Mucosa of stomach (tissue), 1 donor: ENCODE measurements around the gene YWHAQ.

Experiments used
- H3K27me3 ChIP-seq: one replicate; pipeline ENCODE4 v1.7.0; 2013; ENCODE audit warnings: mild to moderate bottlenecking, low read length; ENCODE audit not compliant: control insufficient read depth, insufficient read depth
- H3K36me3 ChIP-seq: one replicate; pipeline ENCODE4 v1.7.0; 2013; ENCODE audit warnings: low read length; ENCODE audit not compliant: control insufficient read depth, insufficient read depth
- H3K4me1 ChIP-seq: one replicate; pipeline ENCODE4 v1.7.0; 2013; ENCODE audit warnings: mild to moderate bottlenecking, low read length; ENCODE audit not compliant: control insufficient read depth, insufficient read depth
- H3K4me3 ChIP-seq: one replicate; pipeline ENCODE4 v1.7.0; 2013; ENCODE audit warnings: low read length
- H3K9ac ChIP-seq: one replicate; pipeline ENCODE4 v1.7.0; 2013; ENCODE audit warnings: mild to moderate bottlenecking, low read length, moderate library complexity
- H3K9me3 ChIP-seq: one replicate; pipeline ENCODE4 v1.7.0; 2013; ENCODE audit warnings: mild to moderate bottlenecking, low read length, moderate library complexity; ENCODE audit not compliant: control insufficient read depth
- donor health status: Pancreatic carcinoma.

Gene YWHAQ

GRCh38 chr2:9574331-9574730 is 56.5 kb downstream of the YWHAQ start:
- Histone ChIP-seq H3K27me3 (no peaks in the 10 kb centered on the region), H3K4me3 (no peak overlapping the region), H3K9ac (no peak overlapping the region), H3K36me3 (no peaks in the 10 kb centered on the region), H3K9me3 (no peaks in the 10 kb centered on the region), H3K4me1 (no peaks in the 10 kb centered on the region)

- Histone ChIP-seq H3K36me3 (no peaks in the 10 kb centered on the region), H3K4me3 (no peak overlapping the region), H3K27me3 (no peaks in the 10 kb centered on the region), H3K9ac (no peak overlapping the region), H3K4me1 (no peaks in the 10 kb centered on the region), H3K9me3 (no peaks in the 10 kb centered on the region)
Observed at GRCh38 chr2:9573840-9574239, 57.0 kb downstream of the YWHAQ start.

GRCh38 chr2:9573013-9573720 is 57.6 kb downstream of the YWHAQ start:
- no peaks in the 10 kb centered on the region for H3K9me3 ChIP-seq
- no peaks in the 10 kb centered on the region for H3K27me3 ChIP-seq
- no peak overlapping the region for H3K9ac ChIP-seq
- H3K4me1 ChIP-seq, result no peaks in the 10 kb centered on the region
- H3K4me3 ChIP-seq, result no peak overlapping the region
- H3K36me3 ChIP-seq, result no peaks in the 10 kb centered on the region

- Histone ChIP-seq H3K9me3 (no peaks in the 10 kb centered on the region), H3K4me1 (peaks cover 9% of the 10 kb centered on the region), H3K9ac (no peak overlapping the region), H3K4me3 (no peak overlapping the region), H3K36me3 (no peaks in the 10 kb centered on the region), H3K27me3 (no peaks in the 10 kb centered on the region)
Observed at GRCh38 chr2:9570182-9571060, 60.4 kb downstream of the YWHAQ start.

- Histone ChIP-seq H3K36me3 (no peaks in the 10 kb centered on the region), H3K4me3 (no peak overlapping the region), H3K9ac (peak overlapping the region; percentile 54), H3K9me3 (no peaks in the 10 kb centered on the region), H3K27me3 (no peaks in the 10 kb centered on the region), H3K4me1 (peaks cover 19% of the 10 kb centered on the region)
Observed at GRCh38 chr2:9565436-9566153, 65.2 kb downstream of the YWHAQ start.

GRCh38 chr2:9560628-9561027 is 70.2 kb downstream of the YWHAQ start:
- H3K4me3 ChIP-seq, result no peak overlapping the region
- H3K9me3 ChIP-seq, result no peaks in the 10 kb centered on the region
- no peak overlapping the region for H3K9ac ChIP-seq
- no peaks in the 10 kb centered on the region for H3K36me3 ChIP-seq
- no peaks in the 10 kb centered on the region for H3K27me3 ChIP-seq
- peaks cover 13% of the 10 kb centered on the region for H3K4me1 ChIP-seq

GRCh38 chr2:9558948-9559381 is 71.8 kb downstream of the YWHAQ start:
- H3K4me1 ChIP-seq, result peaks cover 3% of the 10 kb centered on the region

GRCh38 chr2:9556121-9556743 is 74.6 kb downstream of the YWHAQ start:
- Histone ChIP-seq H3K4me1 (peaks cover 6% of the 10 kb centered on the region), H3K4me3 (peak overlapping the region; percentile 71), H3K27me3 (no peaks in the 10 kb centered on the region), H3K9me3 (no peaks in the 10 kb centered on the region), H3K36me3 (no peaks in the 10 kb centered on the region), H3K9ac (peak overlapping the region; percentile 94)

More at GRCh38 chr2:9558948-9559381, 71.8 kb downstream of the YWHAQ start:
- Histone ChIP-seq H3K9me3 (no peaks in the 10 kb centered on the region), H3K9ac (no peak overlapping the region), H3K36me3 (no peaks in the 10 kb centered on the region), H3K27me3 (no peaks in the 10 kb centered on the region), H3K4me3 (no peak overlapping the region)

- Histone ChIP-seq H3K4me1 (peaks cover 6% of the 10 kb centered on the region), H3K36me3 (no peaks in the 10 kb centered on the region), H3K9ac (peak within 1 kb of the TSS; percentile 94), H3K4me3 (peak within 1 kb of the TSS; percentile 71), H3K9me3 (no peaks in the 10 kb centered on the region), H3K27me3 (no peaks in the 10 kb centered on the region)
Observed at GRCh38 chr2:9555297-9556120, 75.3 kb downstream of the YWHAQ start, which contains the start of gene ADAM17. Gene ADAM17 (minus strand): TSS chr2:9555830. CDS start chr2:9555605, 225 bp downstream.

GRCh38 chr2:9554921-9555296 is 75.9 kb downstream of the YWHAQ start:
- Histone ChIP-seq H3K9ac (peak overlapping the region; percentile 94), H3K9me3 (no peaks in the 10 kb centered on the region), H3K4me1 (peaks cover 6% of the 10 kb centered on the region), H3K36me3 (no peaks in the 10 kb centered on the region), H3K27me3 (no peaks in the 10 kb centered on the region), H3K4me3 (peak overlapping the region; percentile 71)
